GM23248 (cell line): ENCODE results near the gene UGT2B11. TPM values are rescaled to one million over a fixed set of nuclear protein-coding genes. Genes with fewer than 3 reads are reported as not detected.
"Not testable (repeated sequence)": the region's sequence is repeated elsewhere in the genome, so short reads cannot be mapped to it uniquely, and the experiment has no call there.

Experiments
- DNase-seq: peaks from one replicate; pipeline ENCODE4 v3.0.0-alpha.2; 2015
- H2AFZ ChIP-seq: fragments of 200-600 bp; sonication (generic); 2 replicates; pipeline ENCODE4 v1.6.1; 2016; ENCODE audit warnings: antibody characterized with exemption
- H3F3A ChIP-seq: fragments of 200-600 bp; sonication (generic); 2 replicates; pipeline ENCODE4 v1.6.1; 2016; ENCODE audit warnings: mild to moderate bottlenecking, antibody characterized with exemption, mixed run types; ENCODE audit not compliant: insufficient read depth
- H3K27ac ChIP-seq: fragments of 200-600 bp; sonication (generic); 2 replicates; pipeline ENCODE4 v1.5.1; 2016; ENCODE audit warnings: mild to moderate bottlenecking
- H3K27me3 ChIP-seq: fragments of 200-600 bp; sonication (generic); replicated peaks from 2 replicates; pipeline ENCODE4 v1.6.1; 2016; ENCODE audit warnings: mild to moderate bottlenecking; ENCODE audit not compliant: insufficient read depth
- H3K36me3 ChIP-seq: fragments of 200-600 bp; sonication (generic); 2 replicates; pipeline ENCODE4 v1.6.1; 2016; ENCODE audit warnings: low read depth, mild to moderate bottlenecking
- H3K4me1 ChIP-seq: fragments of 200-600 bp; sonication (generic); 2 replicates; pipeline ENCODE4 v1.6.1; 2016; ENCODE audit warnings: mild to moderate bottlenecking; ENCODE audit not compliant: insufficient read depth
- H3K4me2 ChIP-seq: fragments of 200-600 bp; sonication (generic); one replicate; pipeline ENCODE4 v1.6.1; 2016; ENCODE audit warnings: mild to moderate bottlenecking; ENCODE audit not compliant: unreplicated experiment
- H3K4me3 ChIP-seq: fragments of 200-600 bp; sonication (generic); 2 replicates; pipeline ENCODE4 v1.5.1; 2016; ENCODE audit warnings: mild to moderate bottlenecking
- H3K79me2 ChIP-seq: fragments of 200-600 bp; sonication (generic); 2 replicates; pipeline ENCODE4 v1.6.1; 2016; ENCODE audit warnings: mild to moderate bottlenecking; ENCODE audit not compliant: insufficient read depth
- H3K9ac ChIP-seq: fragments of 200-600 bp; sonication (generic); 2 replicates; pipeline ENCODE4 v1.6.1; 2016; ENCODE audit warnings: mild to moderate bottlenecking
- H3K9me2 ChIP-seq: fragments of 200-600 bp; sonication (generic); 2 replicates; pipeline ENCODE4 v1.6.1; 2016; ENCODE audit warnings: mixed run types, mild to moderate bottlenecking, moderate library complexity; ENCODE audit not compliant: insufficient read depth
- H3K9me3 ChIP-seq: fragments of 200-600 bp; sonication (generic); one replicate; pipeline ENCODE4 v1.6.1; 2017; ENCODE audit warnings: low read depth
- H4K20me1 ChIP-seq: fragments of 200-600 bp; sonication (generic); 2 replicates; pipeline ENCODE4 v1.6.0; 2016; ENCODE audit not compliant: insufficient read depth
- EZH2 ChIP-seq: fragments of 200-600 bp; sonication (generic); IDR thresholded peaks from 2 replicates; pipeline ENCODE4 v1.6.1; 2018; ENCODE audit warnings: antibody characterized with exemption, mild to moderate bottlenecking; ENCODE audit not compliant: insufficient read depth, poor library complexity, severe bottlenecking
- EZH2phosphoT487 ChIP-seq: fragments of 200-600 bp; sonication (generic); IDR thresholded peaks from 2 replicates; pipeline ENCODE4 v1.6.1; 2018; ENCODE audit warnings: antibody characterized with exemption, moderate library complexity, mild to moderate bottlenecking, low read depth; ENCODE audit not compliant: insufficient read depth
- WGBS, 2 experiments: methylation state at CpG; one replicate each; pipeline ENCODE4 v1.1.6; 2015 to 2017; ENCODE audit warnings: low lambda C conversion rate in 2 of 2, low coverage in 1 of 2; ENCODE audit errors: missing lambda C conversion rate in 2 of 2; 5-methylcytosine and 5-hydroxymethylcytosine counted together
- in situ Hi-C: fragments of 300-500 bp; cut with MboI; formaldehyde crosslinking; loops from 2 replicates; pipeline ENCODE4 v1.15.0; 2020
- polyA plus RNA-seq: library from polyadenylated mRNA; unstranded; fragments of >200 nt; fragmentation: Nextera tagmentation; extraction: Ambion mirVana; gene quantifications from 2 replicates; pipeline ENCODE4 v1.2.1, GENCODE V29; 2016
- total RNA-seq: library from RNA; depleted of rRNA; stranded (reverse); fragments of >200 nt; shearing (Covaris generic); gene quantifications from 2 replicates; pipeline ENCODE4 v1.2.3, GENCODE V29; 2014

Gene UGT2B11
- total and polyA plus RNA-seq, 2 experiments from 2014 or later: not detected

- H3K27ac ChIP-seq: no peak overlapping the region
- TF ChIP-seq EZH2 (no peak), EZH2phosphoT487 (no peak)
- H2AFZ ChIP-seq: no peak overlapping the region
- no peak for DNase-seq
- no peaks in the 10 kb centered on the region for H3K9me2 ChIP-seq
- no peak overlapping the region for H3K4me3 ChIP-seq
- H4K20me1 ChIP-seq: no peaks in the 10 kb centered on the region
- no peaks in the 10 kb centered on the region for H3F3A ChIP-seq
- H3K36me3 ChIP-seq: no peaks in the 10 kb centered on the region
- no peaks in the 10 kb centered on the region for H3K4me1 ChIP-seq
- no peak overlapping the region for H3K9ac ChIP-seq
- H3K27me3 ChIP-seq: no peaks in the 10 kb centered on the region
- H3K9me3 ChIP-seq: no peaks in the 10 kb centered on the region
- H3K79me2 ChIP-seq: no peaks in the 10 kb centered on the region
- 27% methylated on average over 6 of the region's 6 CpGs for WGBS, 2 experiments
- H3K4me2 ChIP-seq: no peak overlapping the region
- in situ Hi-C loops: no loop called here
These were observed 25.1 kb upstream of the UGT2B11 start for GRCh38 chr4:69239557-69240168.

GRCh38 chr4:69239092-69239491 is 24.5 kb upstream of the UGT2B11 start:
- Histone ChIP-seq H3K9ac (no peak overlapping the region), H3K79me2 (no peaks in the 10 kb centered on the region), H3K4me3 (no peak overlapping the region), H3K4me2 (no peak overlapping the region), H3K9me3 (no peaks in the 10 kb centered on the region), H4K20me1 (no peaks in the 10 kb centered on the region), H3K9me2 (no peaks in the 10 kb centered on the region), H3K36me3 (no peaks in the 10 kb centered on the region), H3F3A (no peaks in the 10 kb centered on the region), H3K27ac (no peak overlapping the region), H2AFZ (no peak overlapping the region), H3K27me3 (no peaks in the 10 kb centered on the region), H3K4me1 (no peaks in the 10 kb centered on the region)
- DNase-seq: no peak
- TF ChIP-seq EZH2phosphoT487 (no peak), EZH2 (no peak)
- in situ Hi-C loops: no loop called here
- 16 to 27% methylated on average over 2 of the region's 2 CpGs for WGBS, 2 experiments

GRCh38 chr4:69224891-69225290 is 10.3 kb upstream of the UGT2B11 start:
- in situ Hi-C loops: no loop called here
- WGBS, 2 experiments: 2 to 8% methylated on average over 2 of the region's 2 CpGs
- Histone ChIP-seq H3K9ac (no peak overlapping the region), H4K20me1 (no peaks in the 10 kb centered on the region), H3K79me2 (no peaks in the 10 kb centered on the region), H3K27me3 (no peaks in the 10 kb centered on the region), H3K9me3 (no peaks in the 10 kb centered on the region), H3K4me3 (no peak overlapping the region), H3K27ac (no peak overlapping the region), H2AFZ (no peak overlapping the region), H3F3A (no peaks in the 10 kb centered on the region), H3K4me1 (no peaks in the 10 kb centered on the region), H3K4me2 (no peak overlapping the region), H3K36me3 (no peaks in the 10 kb centered on the region), H3K9me2 (no peaks in the 10 kb centered on the region)
- no peak for TF ChIP-seq EZH2
- no peak for TF ChIP-seq EZH2phosphoT487
- no peak for DNase-seq

DNA sequence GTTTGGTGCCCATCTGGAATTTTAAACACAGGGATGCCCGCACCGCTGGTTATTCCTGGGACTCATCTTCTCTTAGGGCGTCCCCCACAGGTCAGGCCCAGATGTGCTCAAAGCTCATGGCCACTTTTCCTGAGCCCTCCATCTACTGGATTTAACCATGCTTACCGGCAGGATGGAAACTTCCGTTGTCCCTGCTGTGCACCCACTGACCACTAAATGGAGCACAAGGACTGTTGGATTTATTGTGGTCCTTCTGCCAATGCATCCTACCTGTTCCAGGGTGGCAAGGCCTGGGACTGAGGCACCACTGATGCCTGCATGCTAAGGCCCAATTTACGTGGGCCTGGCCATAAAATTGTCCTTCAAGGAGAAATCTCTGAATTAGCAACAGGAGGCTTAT is 8.7 kb upstream of the UGT2B11 start:
- H3F3A ChIP-seq, H3K79me2 ChIP-seq, H3K9me2 ChIP-seq, H3K4me1 ChIP-seq, H3K36me3 ChIP-seq, H2AFZ ChIP-seq, H3K27me3 ChIP-seq, H3K4me3 ChIP-seq, H3K27ac ChIP-seq, H3K9ac ChIP-seq, DNase-seq, H3K9me3 ChIP-seq, H4K20me1 ChIP-seq, H3K4me2 ChIP-seq, in situ Hi-C loops: not testable (repeated sequence)
- WGBS, 2 experiments: 36 to 46% methylated on average over 6 of the region's 6 CpGs

DNA sequence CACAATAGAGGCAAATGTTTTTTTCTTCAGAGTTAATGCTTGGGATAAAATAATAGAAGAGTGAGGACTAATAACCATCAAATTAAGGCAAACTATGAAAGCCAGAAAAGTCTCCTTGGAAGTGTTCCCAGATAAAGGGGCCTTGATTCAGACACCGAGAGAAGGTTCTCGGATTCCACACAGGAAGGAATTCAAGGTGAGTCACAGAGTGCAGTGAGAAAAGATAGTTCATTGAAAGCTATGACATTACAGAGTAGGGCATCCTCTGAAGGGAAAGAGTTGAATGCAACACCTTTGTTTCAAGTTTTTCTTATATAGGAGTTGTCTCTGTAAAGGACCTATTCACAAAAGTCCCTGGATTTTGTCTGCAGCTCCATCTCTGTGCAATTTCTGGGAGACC is 3.9 kb upstream of the UGT2B11 start:
- H3K4me2 ChIP-seq, H3K4me3 ChIP-seq, H3K9me2 ChIP-seq, H2AFZ ChIP-seq, H3K79me2 ChIP-seq, H3K4me1 ChIP-seq, H3K9ac ChIP-seq, DNase-seq, in situ Hi-C loops, H3K36me3 ChIP-seq, H4K20me1 ChIP-seq, H3K27ac ChIP-seq, H3F3A ChIP-seq, H3K27me3 ChIP-seq, H3K9me3 ChIP-seq: not testable (repeated sequence)
- WGBS, 2 experiments: 30 to 44% methylated on average over 2 of the region's 2 CpGs
